CD4-positive, CD25-positive, alpha-beta regulatory T cell (primary cell): ENCODE measurements around the gene ZNF652. TPM values are rescaled to one million over a fixed set of nuclear protein-coding genes. Genes with fewer than 3 reads are reported as not detected.
A peak's percentile ranks its signal among the peaks of the same experiment; 100 is the strongest.

Source experiments
- ATAC-seq, 2 donors: fragments of 150-1000 bp; cut with Tn5 transposase; one replicate each; pipeline ENCODE4 v1.10.0; 2021; ENCODE audit warnings: low read depth in 2 of 2, moderate number of reproducible peaks in 2 of 2, moderate library complexity in 1 of 2
- DNase-seq, 3 donors: peaks; one replicate each; pipeline versions ENCODE4 v3.0.0 to v3.0.0-alpha.2; 2012 to 2022; ENCODE audit warnings: mixed read lengths in 1 of 3
- H3K27ac ChIP-seq: one replicate; pipeline ENCODE4 v1.7.0; 2013; ENCODE audit warnings: mild to moderate bottlenecking, low read length; ENCODE audit not compliant: insufficient read depth, poor library complexity, severe bottlenecking
- H3K27me3 ChIP-seq: one replicate; pipeline ENCODE4 v1.7.0; 2013; ENCODE audit warnings: low read length; ENCODE audit not compliant: control insufficient read depth, insufficient read depth
- H3K36me3 ChIP-seq: one replicate; pipeline ENCODE4 v1.7.0; 2013; ENCODE audit warnings: mild to moderate bottlenecking, low read length, moderate library complexity; ENCODE audit not compliant: control insufficient read depth, insufficient read depth
- H3K4me1 ChIP-seq: 2 replicates; pipeline ENCODE4 v1.7.0; 2013; ENCODE audit warnings: mild to moderate bottlenecking, low read length; ENCODE audit not compliant: insufficient read depth, control insufficient read depth, poor library complexity, severe bottlenecking
- H3K4me3 ChIP-seq: one replicate; pipeline ENCODE4 v1.7.0; 2013; ENCODE audit warnings: low read depth, mild to moderate bottlenecking, low read length, moderate library complexity
- H3K9me3 ChIP-seq, 2 experiments: 1 replicate in 1 of 2; 2 replicates in 1 of 2; pipeline ENCODE4 v1.7.0; 2013; ENCODE audit warnings: low read length in 2 of 2, mild to moderate bottlenecking in 1 of 2, moderate library complexity in 1 of 2; ENCODE audit not compliant: control insufficient read depth in 2 of 2
- H3K27ac Mint-ChIP-seq, 3 donors: one replicate each; pipeline ENCODE4 v1.8.0; 2020 to 2022; ENCODE audit warnings: mild to moderate bottlenecking in 3 of 3, mixed read lengths in 3 of 3, moderate library complexity in 2 of 3
- H3K27me3 Mint-ChIP-seq: one replicate; pipeline ENCODE4 v1.8.0; 2022; ENCODE audit warnings: mild to moderate bottlenecking, mixed read lengths
- H3K36me3 Mint-ChIP-seq: one replicate; pipeline ENCODE4 v1.8.0; 2020; ENCODE audit warnings: mixed read lengths
- H3K4me1 Mint-ChIP-seq, 4 donors: one replicate each; pipeline ENCODE4 v1.8.0; 2020 to 2022; ENCODE audit warnings: mixed read lengths in 4 of 4, mild to moderate bottlenecking in 1 of 4
- H3K4me3 Mint-ChIP-seq, 4 donors: one replicate each; pipeline ENCODE4 v1.8.0; 2020 to 2022; ENCODE audit warnings: mild to moderate bottlenecking in 4 of 4, mixed read lengths in 4 of 4, moderate library complexity in 3 of 4
- H3K9me3 Mint-ChIP-seq, 7 donors: one replicate each; pipeline ENCODE4 v1.8.0; 2020 to 2022; ENCODE audit warnings: mixed read lengths in 7 of 7, mild to moderate bottlenecking in 3 of 7, moderate library complexity in 2 of 7
- polyA plus RNA-seq, 4 donors: library from polyadenylated mRNA; unstranded; fragments of 300-500 nt; fragmentation: Illumina TruSeq; gene quantifications; one replicate each; pipeline ENCODE4 v1.2.3, GENCODE V29; 2021
- total RNA-seq: library from RNA; stranded (reverse); gene quantifications from one replicate; pipeline ENCODE4 v1.2.3, GENCODE V29; 2022

The ZNF652 gene
- total and polyA plus RNA-seq, 5 donors from 2014 or later, result 8.9 to 34.4 (median 16.1) TPM

GRCh38 chr17:49258394-49258793, 103.7 kb downstream of the ZNF652 start:
- ATAC-seq, result no peak
- no peak overlapping the region for H3K27ac ChIP-seq
- H3K4me1 ChIP-seq, result peaks cover 13% of the 10 kb centered on the region
- H3K27me3 ChIP-seq, result no peaks in the 10 kb centered on the region
- H3K9me3 ChIP-seq, result no peaks in the 10 kb centered on the region
- Mint-ChIP-seq H3K4me3 (peak overlapping the region in 1 of 4 donors; percentile 4), H3K36me3 (no peaks in the 10 kb centered on the region), H3K4me1 (peaks cover 0 to 7% (median 6%) of the 10 kb centered on the region in 4 donors), H3K27ac (no peak overlapping the region), H3K9me3 (peaks cover 0 to 2% (median 0%) of the 10 kb centered on the region in 7 donors), H3K27me3 (peaks cover 25% of the 10 kb centered on the region)
- DNase-seq, result no peak
- H3K36me3 ChIP-seq, result no peaks in the 10 kb centered on the region
- H3K4me3 ChIP-seq, result no peak overlapping the region

DNA sequence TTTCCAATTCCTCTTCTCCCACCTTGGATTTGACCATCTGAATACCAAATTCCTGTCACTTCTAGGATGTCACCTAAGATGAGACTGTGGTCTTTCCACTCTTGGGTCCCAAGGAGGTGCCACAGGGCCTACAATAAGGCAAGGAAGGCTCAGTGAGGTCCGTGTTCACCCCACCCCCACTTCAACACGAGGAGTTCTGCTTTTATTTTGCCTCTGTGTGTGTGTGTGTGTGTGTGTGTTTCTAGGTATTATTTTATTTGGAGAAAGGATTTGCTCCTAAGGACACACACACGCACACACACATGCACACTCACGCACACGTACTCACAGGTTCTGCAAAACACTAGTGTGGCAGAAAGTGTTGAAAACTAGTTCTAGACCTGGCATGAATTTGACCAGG, 106.9 kb downstream of the ZNF652 start:
- Mint-ChIP-seq H3K27ac (no peak overlapping the region), H3K4me3 (no peak overlapping the region), H3K4me1 (peaks cover 0 to 4% (median 0%) of the 10 kb centered on the region in 4 donors), H3K9me3 (peaks cover 0 to 2% (median 0%) of the 10 kb centered on the region in 7 donors), H3K36me3 (no peaks in the 10 kb centered on the region), H3K27me3 (peaks cover 13% of the 10 kb centered on the region)
- DNase-seq (no peak), ATAC-seq (no peak)
- Histone ChIP-seq H3K36me3 (no peaks in the 10 kb centered on the region), H3K4me1 (peaks cover 7% of the 10 kb centered on the region), H3K27ac (no peak overlapping the region), H3K9me3 (no peaks in the 10 kb centered on the region), H3K4me3 (no peak overlapping the region), H3K27me3 (peaks cover 2% of the 10 kb centered on the region)

DNA sequence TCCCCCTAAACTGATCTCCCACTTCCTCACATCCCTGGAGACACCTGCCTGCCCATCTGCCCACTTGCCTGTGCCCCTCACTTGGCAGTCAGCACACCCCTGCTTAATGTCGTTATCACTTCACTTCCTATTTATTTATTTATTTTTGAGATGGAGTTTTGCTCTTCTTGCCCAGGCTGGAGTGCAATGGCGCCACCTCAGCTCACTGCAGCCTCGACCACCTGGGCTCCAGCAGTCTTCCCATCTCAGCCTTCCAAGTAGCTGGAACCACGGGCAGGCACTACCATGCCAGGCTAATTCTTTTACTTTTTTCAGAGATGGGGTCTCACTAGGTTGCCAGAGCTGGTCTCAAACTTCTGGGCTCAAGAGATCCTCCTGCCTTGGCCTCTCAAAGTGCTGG, 108.0 kb downstream of the ZNF652 start:
- peaks cover 0 to 2% (median 0%) of the 10 kb centered on the region in 7 donors for H3K9me3 Mint-ChIP-seq
- no peaks in the 10 kb centered on the region for H3K36me3 ChIP-seq
- H3K27ac ChIP-seq, result no peak overlapping the region
- H3K4me1 Mint-ChIP-seq, result peaks cover 0 to 4% (median 0%) of the 10 kb centered on the region in 4 donors
- H3K27me3 ChIP-seq, result peaks cover 2% of the 10 kb centered on the region
- peaks cover 16% of the 10 kb centered on the region for H3K27me3 Mint-ChIP-seq
- H3K4me3 Mint-ChIP-seq, result no peak overlapping the region
- no peaks in the 10 kb centered on the region for H3K36me3 Mint-ChIP-seq
- H3K9me3 ChIP-seq, result no peaks in the 10 kb centered on the region
- DNase-seq, result no peak
- no peak overlapping the region for H3K27ac Mint-ChIP-seq
- H3K4me1 ChIP-seq, result no peaks in the 10 kb centered on the region
- no peak for ATAC-seq
- no peak overlapping the region for H3K4me3 ChIP-seq

DNA sequence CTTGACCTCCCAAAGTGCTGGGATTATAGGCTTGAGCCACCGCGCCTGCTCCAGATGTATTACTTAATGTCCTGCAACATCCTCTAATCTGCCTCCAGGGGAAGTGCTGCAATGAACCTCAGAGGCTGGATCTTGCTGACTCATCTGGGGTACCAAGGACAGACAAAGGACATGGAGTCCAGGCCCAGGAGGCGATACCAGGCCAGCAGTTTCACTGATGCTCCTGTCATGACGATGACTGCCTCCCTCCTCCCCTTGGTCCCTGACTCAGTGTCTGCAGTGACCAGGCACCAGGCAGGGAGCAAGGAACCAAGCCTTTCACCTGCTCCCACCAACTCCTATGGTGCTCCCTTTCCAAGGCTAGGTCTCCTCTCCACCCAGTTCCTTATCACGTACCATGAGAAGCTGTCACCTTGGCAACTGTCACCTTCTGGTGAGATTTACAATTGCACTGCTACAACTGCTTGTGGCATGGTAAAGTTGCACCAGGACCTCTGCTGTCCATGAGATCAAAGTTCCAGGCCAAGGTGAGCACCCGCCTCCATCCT, 109.8 kb downstream of the ZNF652 start:
- Histone ChIP-seq H3K4me3 (no peak overlapping the region), H3K36me3 (no peaks in the 10 kb centered on the region), H3K9me3 (no peaks in the 10 kb centered on the region), H3K27me3 (peaks cover 2% of the 10 kb centered on the region), H3K27ac (no peak overlapping the region), H3K4me1 (no peaks in the 10 kb centered on the region)
- Mint-ChIP-seq H3K36me3 (no peaks in the 10 kb centered on the region), H3K4me3 (no peak overlapping the region), H3K27ac (no peak overlapping the region), H3K9me3 (peaks cover 0 to 4% (median 0%) of the 10 kb centered on the region in 7 donors), H3K27me3 (peaks cover 23% of the 10 kb centered on the region), H3K4me1 (no peaks in the 10 kb centered on the region)
- ATAC-seq (no peak), DNase-seq (no peak)

- H3K4me3 ChIP-seq, result no peak overlapping the region
- H3K9me3 ChIP-seq, result no peaks in the 10 kb centered on the region
- peaks cover 0 to 4% (median 0%) of the 10 kb centered on the region in 7 donors for H3K9me3 Mint-ChIP-seq
- no peaks in the 10 kb centered on the region for H3K4me1 Mint-ChIP-seq
- H3K27ac ChIP-seq, result no peak overlapping the region
- no peaks in the 10 kb centered on the region for H3K36me3 Mint-ChIP-seq
- DNase-seq, result no peak
- H3K27me3 ChIP-seq, result peaks cover 2% of the 10 kb centered on the region
- H3K27me3 Mint-ChIP-seq, result peaks cover 24% of the 10 kb centered on the region
- no peaks in the 10 kb centered on the region for H3K36me3 ChIP-seq
- H3K4me3 Mint-ChIP-seq, result no peak overlapping the region
- no peaks in the 10 kb centered on the region for H3K4me1 ChIP-seq
- no peak for ATAC-seq
- no peak overlapping the region for H3K27ac Mint-ChIP-seq
Observed at GRCh38 chr17:49249890-49250522, 112.0 kb downstream of the ZNF652 start.

- Mint-ChIP-seq H3K27me3 (peaks cover 24% of the 10 kb centered on the region), H3K36me3 (no peaks in the 10 kb centered on the region), H3K27ac (no peak overlapping the region), H3K4me1 (no peaks in the 10 kb centered on the region), H3K4me3 (no peak overlapping the region), H3K9me3 (peaks cover 0 to 4% (median 0%) of the 10 kb centered on the region in 7 donors)
- H3K36me3 ChIP-seq, result no peaks in the 10 kb centered on the region
- no peak overlapping the region for H3K4me3 ChIP-seq
- no peak overlapping the region for H3K27ac ChIP-seq
- peaks cover 2% of the 10 kb centered on the region for H3K27me3 ChIP-seq
- no peaks in the 10 kb centered on the region for H3K4me1 ChIP-seq
- H3K9me3 ChIP-seq, result no peaks in the 10 kb centered on the region
- ATAC-seq, result no peak
- no peak for DNase-seq
Observed at GRCh38 chr17:49249292-49249794, 112.7 kb downstream of the ZNF652 start.

- no peak for DNase-seq
- Mint-ChIP-seq H3K4me1 (no peaks in the 10 kb centered on the region), H3K36me3 (no peaks in the 10 kb centered on the region), H3K27ac (no peak overlapping the region), H3K9me3 (peaks cover 0 to 3% (median 0%) of the 10 kb centered on the region in 7 donors), H3K27me3 (peaks cover 21% of the 10 kb centered on the region), H3K4me3 (no peak overlapping the region)
- no peak overlapping the region for H3K4me3 ChIP-seq
- peaks cover 2% of the 10 kb centered on the region for H3K27me3 ChIP-seq
- no peak overlapping the region for H3K27ac ChIP-seq
- no peak for ATAC-seq
- H3K36me3 ChIP-seq, result no peaks in the 10 kb centered on the region
- H3K4me1 ChIP-seq, result no peaks in the 10 kb centered on the region
- no peaks in the 10 kb centered on the region for H3K9me3 ChIP-seq
Observed at GRCh38 chr17:49247944-49248343, 114.1 kb downstream of the ZNF652 start.

DNA sequence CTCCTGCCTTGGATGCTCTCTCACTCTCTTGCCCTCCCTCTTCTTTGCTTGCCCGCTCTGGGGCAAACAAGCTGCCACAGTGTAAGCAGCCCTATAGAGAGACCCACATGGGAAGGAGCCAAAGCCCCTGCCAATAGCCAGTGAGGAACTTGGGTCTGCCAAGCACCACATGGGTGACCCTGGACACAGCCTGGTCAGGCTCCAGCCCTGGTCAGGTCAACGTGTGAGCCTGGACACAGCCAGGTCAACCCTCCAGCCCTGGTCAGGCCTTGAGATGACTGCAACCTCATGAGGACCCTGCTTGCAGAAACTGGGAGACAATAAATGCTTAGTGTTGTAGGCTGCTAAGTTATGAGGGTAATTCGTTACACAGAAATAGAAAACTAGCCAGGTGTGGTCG, 117.2 kb downstream of the ZNF652 start:
- Histone ChIP-seq H3K4me1 (no peaks in the 10 kb centered on the region), H3K9me3 (no peaks in the 10 kb centered on the region), H3K36me3 (no peaks in the 10 kb centered on the region), H3K4me3 (no peak overlapping the region), H3K27ac (no peak overlapping the region), H3K27me3 (no peaks in the 10 kb centered on the region)
- Mint-ChIP-seq H3K27me3 (peaks cover 21% of the 10 kb centered on the region), H3K27ac (no peak overlapping the region), H3K4me1 (no peaks in the 10 kb centered on the region), H3K4me3 (no peak overlapping the region), H3K36me3 (no peaks in the 10 kb centered on the region), H3K9me3 (peaks cover 0 to 4% (median 0%) of the 10 kb centered on the region in 7 donors)
- DNase-seq (no peak), ATAC-seq (no peak)
